Esophagus mucosa (tissue), 1 donor: ENCODE data around the gene CLEC11A. TPM values are rescaled to one million over a fixed set of nuclear protein-coding genes. Genes with fewer than 3 reads are reported as not detected.

Source experiments
- ATAC-seq: fragments of 200-7000 bp; cut with Tn5 transposase; one replicate; pipeline ENCODE4 v1.9.1; 2020
- total RNA-seq: library from RNA; stranded (reverse); gene quantifications from one replicate; pipeline ENCODE4 v1.2.4, GENCODE V29; 2023
- donor health status: DM: yes; HTN: yes; CAD: no.

The CLEC11A gene
- total RNA-seq, 1 donor from 2014 or later: 2.7 TPM

DNA sequence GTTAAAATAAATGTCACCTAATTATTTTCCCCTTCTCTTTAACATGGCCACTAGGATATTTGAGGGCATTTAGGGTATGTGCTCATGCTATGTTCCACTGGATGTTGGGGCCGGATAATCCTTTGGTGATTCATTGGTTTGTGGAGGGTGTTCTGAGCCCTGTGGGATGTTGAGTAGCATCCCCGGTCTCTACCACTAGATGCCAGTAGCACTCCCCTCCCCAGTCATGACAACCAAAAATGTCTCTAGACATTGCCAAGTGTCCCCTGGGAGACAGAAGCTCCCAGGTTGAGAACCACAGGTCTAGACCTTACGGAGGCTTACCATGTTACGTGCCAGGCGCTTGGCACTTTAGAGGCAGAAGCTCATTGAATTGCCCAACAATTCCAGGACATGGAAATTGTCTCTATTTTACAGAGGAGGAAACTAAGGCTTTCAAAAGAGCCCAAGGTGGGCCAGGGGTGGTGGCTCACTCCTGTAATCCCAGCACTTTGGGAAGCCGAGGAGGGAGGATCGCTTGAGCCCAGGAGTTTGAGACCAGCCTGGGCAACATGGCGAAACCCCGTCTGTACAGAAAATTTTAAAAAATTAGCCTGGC, 17.6 kb upstream of the CLEC11A start:
- ATAC-seq: peak; percentile 72

DNA sequence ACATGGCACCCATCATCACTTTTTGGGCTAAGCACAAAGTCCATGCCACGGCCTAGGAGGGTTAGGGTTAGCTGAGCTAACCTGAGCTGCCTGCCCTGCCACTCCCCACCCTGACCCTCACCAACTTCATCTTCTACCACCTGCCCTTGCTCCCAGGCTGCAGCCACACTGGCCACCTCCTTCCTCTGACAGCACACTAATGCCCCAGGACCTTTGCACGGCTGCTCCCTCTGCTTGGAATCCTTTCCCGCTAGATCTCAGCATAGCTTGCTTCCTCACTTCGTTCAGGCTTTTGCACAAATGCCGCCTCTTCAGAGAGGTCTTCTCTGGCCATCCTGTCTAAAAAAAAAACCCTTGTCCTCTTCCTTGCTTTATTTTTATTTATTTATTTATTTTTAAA, 16.8 kb upstream of the CLEC11A start:
- no peak for ATAC-seq

DNA sequence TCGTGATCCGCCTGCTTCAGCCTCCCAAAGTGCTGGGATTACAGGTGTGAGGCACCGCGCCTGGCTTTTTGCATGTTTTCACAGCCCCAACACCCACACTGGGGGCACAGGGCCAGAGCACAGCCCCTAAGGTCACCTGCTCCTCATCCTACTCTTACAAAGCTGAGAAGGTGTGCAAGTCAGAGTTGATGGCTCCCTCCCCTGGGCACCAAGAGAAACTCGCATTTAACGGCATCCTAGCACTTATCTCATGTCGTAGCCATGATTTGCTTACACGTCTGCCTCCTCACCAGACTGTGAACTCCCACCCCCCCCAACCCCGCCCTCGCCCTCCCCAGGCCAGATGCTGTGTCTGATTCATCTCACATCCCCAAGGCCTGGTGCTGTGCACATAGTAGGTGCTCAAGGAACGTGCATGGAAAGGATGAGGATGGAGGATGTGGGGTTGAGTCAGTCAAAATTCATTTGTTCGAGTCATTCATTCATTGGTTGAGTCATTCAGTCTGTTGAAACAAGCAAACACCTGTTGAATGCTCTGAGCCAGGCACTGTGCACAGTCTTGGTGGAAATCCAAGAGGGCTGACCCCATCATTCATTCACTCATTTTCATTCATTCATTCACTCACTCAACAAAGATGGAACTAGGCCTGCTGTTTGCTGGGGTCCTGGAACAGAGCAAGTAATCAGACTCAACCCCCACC, 14.8 kb upstream of the CLEC11A start:
- ATAC-seq: no peak

DNA sequence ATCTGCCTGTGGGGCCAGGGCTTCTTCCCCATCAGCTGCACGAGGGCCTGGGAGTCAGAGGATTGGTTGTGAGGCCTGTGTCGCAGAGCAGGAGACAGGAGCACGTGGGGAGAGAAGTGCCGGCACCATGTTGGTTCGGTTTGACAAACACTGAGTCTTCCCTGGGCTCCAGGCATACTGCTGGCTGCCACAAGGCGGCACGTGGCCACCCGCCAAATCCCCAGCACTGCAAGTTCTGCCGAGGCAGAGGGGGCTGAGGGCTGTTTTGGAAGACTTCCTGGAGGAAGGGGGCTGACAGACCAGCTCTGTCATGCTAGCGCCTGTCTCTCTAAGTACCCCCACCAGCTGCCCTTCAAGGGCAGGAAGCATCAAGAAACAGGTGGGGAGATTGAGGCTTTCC, 13.1 kb upstream of the CLEC11A start:
- no peak for ATAC-seq

DNA sequence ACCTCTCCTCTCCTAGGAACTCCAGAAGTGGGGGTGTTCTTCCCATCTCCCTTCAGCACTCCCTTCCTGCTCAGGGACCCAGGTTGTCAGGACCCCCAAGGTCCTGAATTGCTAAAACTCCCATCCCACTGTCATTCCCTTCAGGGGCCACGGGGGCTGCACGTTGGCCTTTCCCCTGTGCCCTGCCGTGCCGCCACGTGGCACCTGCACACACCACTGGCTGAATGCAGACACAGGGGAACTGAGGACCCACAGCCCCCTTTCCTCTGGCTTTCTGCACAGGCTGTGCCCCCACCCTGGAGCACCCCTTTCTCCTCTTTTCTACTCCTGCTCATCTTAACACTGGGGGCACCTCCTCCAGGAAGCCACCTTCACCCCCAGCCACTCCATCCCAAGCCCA, 12.6 kb upstream of the CLEC11A start:
- ATAC-seq: no peak

DNA sequence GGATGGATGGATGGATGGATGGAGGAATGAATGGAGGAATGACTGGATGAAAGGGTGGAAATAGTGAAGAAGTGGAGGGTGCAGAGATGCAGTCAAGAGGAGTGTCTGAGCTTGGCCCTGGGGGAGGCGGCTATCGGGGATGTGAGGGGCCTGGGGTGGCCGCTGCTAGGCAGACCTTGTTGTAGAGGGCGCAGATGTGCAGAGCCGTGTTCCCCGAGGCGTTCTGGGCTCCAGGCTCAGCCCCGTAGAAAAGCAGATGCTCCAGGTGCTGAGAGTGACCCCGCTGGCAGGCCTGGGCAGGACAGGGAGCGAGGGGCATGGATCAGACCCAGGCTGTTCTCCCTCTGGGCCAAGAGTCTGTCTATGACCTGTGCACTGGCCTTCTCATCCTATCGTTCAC, 12.0 kb upstream of the CLEC11A start:
- no peak for ATAC-seq

DNA sequence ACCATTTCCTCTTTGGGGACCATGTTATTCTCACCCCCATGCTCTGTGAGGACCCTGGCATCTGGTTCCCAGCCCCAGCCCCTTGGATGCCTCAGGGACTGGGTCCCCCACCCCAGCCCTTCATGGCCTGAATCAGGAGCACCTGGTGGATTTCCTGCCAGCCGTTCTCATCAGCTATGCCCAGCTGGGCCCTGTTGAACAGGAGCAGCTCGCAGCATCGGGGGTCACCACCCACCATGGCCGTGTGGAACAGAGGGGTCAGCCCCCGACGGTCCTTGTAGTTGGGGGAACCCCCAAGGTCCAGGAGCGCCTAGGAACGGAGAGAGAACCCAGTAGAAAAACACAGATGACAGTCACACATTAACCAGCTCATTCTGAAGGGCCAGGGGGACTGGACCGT, 11.4 kb upstream of the CLEC11A start:
- no peak for ATAC-seq

DNA sequence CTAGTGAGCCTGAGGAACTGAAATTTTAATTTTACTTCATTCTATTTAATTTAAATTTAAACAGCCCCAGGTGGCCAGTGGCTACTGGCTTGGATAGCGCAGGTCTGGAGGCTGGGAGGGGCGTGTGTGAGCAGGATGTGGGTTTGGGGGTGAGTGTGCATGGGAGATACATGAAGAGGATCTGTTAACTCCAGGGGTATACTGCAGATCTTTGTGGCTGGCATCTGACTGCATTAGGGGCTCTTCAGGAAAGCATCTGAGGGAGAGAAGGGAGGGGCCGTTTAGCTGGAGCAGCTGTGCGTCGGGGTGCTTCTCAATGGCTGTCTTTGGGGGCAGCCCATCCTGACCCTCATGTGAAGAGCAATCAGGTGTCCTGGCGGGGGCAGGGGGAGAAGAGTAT, 10.3 kb upstream of the CLEC11A start:
- ATAC-seq: no peak

DNA sequence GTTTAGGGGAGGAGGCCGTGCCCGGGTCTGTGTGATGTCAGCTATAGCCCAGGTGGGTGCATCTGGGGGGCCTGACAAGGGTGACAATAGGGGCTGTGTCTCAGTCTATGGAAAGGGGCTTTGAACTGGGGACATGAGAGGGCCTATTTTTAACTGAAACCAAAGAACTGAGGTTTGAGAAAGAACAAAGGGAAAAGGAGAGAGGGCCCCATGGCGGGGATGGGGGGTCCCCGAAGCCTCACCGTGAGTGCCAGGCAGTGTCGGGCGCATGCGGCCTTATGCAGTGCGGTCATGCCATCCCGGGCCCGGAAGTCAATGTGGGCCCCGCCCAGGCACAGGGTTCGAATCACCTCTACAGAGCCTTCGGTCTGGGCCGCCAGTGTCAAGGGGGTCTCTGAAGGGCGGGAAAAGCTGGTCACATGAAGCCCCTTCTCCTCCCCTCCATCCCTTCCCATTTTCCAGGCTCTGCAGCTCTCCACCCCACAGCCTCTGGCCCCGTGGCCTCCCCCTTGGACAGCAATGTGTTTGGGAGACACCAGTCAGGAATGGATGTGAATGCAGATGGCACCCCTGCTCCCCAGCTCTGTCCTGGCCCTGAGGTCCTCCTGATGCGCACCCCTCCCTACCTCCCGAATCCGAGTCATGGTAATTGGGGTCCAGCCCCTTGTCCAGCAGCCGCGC, 9.5 kb upstream of the CLEC11A start:
- ATAC-seq: no peak

DNA sequence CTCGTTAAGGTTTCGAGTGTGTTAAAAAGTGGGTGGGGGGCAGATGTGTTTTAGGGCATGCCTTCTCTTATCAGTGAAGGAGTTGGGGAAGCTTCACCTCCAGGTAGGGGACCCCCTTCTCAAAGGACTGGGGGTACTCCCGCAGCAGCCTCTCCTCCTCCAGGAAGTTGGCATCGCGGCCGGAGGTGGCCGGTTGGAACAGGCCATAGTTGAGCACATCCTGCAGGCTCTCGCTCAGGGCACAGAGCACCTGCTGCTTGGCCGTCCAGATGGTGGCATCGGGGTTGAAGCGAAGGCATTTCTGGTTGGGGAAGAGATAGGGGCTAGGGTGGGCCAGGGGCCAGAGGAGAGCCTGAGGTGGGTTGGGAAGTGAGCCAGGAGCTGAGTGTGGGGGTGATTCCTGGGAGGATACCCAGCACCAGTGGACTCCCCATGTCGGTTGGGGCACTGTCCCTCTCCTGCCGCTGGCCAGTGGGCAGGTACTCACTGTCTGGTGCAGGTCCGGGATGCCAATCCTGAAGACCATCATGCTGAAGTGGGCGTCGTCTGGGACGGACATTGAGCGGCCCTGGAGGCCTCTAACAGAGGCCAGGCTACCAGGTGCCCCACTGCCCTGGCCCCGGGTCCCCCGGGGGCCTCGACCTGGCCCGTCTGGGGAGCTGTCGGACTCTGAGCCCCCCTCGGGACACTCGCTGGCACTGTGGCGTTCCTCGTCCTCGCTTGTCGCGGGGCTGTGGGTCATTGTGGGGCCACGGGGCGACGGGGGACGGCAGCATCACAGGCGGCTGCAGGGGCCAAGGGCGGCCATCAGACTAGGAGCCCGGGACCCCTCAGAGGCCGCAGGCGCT, 6.8 kb upstream of the CLEC11A start:
- no peak for ATAC-seq

DNA sequence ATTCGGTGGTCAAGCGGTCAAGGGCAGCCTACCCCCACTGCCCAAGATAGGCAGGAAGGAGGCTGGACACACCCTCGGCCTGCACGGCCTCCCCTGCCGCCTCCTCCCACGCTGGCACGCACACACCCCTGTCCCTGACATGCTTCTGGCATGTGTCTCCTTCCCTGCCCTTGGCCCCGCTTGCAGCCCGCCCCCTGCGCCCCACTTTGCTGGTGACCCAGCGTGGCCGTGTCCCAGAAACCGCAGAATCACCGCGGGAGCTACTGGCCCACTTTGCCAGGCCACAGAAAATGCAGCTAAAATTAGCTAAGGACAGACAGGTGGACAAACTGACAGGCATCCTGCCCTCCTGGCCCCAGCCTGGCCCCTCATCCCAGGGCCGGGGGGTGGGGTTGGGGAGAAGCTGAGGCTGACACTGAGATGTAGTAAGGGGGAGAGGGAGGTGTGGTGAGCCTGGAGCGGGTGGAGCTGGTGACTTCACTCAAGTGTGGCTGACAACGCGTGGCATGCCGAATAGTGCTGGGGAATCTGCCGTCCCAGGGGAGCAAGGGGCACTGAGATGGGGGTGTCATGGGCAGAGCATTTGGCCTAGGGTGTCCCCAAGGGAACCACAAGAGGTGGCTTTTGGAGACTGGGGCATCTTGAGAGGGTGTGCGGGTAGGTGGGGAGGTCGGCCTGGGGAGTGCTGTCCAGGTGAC, 6.0 kb upstream of the CLEC11A start:
- ATAC-seq: no peak

DNA sequence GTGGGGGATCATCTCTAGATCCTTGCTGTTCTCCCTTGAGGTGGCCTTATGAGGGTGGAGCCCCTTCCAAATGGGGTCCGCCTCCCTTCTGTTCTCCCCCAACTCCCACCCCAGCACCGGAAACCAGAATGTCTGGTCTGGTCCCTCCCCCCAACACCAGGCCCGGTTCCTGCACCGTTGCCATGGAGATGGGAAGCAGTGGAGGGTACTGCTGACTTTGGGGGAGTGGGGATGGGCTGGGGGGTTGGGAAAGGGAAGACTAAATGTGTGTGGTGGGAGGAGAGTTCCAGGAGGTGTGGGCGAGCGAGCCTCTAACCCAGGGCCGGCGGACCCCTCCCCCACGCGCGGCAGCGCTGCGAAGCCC, 5.3 kb upstream of the CLEC11A start:
- no peak for ATAC-seq

DNA sequence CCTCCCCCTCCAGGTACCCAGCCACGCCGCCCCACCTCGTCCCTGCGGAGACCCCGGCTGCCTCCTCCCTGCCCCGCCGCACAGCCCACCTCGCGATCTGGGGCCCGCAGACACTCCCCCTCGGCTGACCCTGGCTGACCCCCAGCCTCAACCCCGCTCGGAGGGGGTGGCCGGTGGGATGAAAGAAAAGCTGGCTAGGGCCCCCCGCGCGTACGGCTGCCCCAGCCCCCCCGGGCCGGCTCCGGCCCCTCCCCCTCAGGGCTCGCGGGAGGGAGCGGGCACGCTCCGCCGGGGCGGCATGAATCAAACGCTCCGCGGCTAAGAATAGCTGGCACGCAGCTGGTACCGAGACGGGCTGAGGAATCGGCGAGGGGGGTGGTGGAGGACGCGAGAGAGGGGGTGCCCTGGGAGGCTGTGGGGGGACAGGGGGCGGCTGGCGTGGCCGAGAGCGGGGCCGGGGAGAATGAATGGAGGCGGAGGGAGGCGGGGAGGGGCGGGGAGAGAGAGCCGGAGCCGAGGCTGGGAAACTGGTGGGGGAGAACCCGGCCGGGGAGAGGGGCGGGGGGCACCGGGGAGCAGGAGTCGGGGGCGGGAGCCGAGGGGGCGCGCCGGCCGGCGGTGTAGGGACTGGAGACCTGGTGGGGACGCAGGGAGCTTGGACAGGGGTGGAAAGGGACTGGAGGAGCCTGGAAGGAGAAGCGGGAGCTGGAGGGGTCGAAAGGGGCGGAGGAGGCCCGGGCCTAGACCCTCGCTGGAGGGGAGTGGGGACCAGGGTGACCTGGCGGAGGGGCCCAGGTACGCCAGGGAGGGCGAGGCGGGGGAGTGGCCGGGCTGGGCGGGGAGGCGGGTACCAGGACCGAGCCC, 4.7 kb upstream of the CLEC11A start:
- no peak for ATAC-seq

DNA sequence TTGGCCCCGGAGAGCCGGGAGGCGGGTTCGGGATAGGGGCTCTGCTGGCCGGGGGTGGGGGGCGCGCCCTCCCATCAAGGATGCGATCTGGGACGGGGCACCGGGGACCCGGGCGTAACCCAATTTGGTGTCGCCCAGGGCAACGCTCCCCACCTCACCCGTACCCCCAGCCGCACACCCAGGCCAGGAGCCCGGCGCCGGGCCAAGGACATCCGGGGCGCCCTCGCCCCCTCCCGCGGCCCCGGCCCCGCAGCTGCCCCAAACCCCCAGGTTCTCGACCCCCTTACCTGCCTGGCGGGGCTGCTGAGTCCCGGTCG, 4.1 kb upstream of the CLEC11A start:
- ATAC-seq: no peak

DNA sequence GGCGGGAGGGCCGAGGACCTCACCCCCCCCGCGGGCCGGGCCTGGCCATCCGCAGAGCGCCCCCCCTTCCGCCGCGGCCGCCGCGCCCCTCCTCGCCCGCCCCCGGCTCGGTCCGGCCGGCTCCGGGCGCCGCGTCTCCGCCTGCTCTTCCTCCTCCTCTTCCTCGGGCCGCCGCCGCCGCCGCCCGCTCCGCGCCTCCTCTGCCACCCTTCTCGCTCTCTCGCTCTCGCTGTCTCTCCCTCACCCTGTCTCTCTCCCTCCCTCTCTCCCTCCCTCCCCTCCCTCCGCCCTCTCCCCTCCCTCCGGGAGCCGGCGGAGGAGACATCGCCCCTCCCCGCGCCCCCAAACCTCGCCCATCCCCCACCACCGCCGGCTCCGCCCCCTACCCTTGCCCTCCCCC, 3.6 kb upstream of the CLEC11A start, which contains the start of gene SHANK1:
Gene SHANK1, minus strand, starts transcription at position 237 of the 400 bp plus-strand sequence. CDS start 2,883 bp downstream, outside the sequence.
- ATAC-seq: no peak

DNA sequence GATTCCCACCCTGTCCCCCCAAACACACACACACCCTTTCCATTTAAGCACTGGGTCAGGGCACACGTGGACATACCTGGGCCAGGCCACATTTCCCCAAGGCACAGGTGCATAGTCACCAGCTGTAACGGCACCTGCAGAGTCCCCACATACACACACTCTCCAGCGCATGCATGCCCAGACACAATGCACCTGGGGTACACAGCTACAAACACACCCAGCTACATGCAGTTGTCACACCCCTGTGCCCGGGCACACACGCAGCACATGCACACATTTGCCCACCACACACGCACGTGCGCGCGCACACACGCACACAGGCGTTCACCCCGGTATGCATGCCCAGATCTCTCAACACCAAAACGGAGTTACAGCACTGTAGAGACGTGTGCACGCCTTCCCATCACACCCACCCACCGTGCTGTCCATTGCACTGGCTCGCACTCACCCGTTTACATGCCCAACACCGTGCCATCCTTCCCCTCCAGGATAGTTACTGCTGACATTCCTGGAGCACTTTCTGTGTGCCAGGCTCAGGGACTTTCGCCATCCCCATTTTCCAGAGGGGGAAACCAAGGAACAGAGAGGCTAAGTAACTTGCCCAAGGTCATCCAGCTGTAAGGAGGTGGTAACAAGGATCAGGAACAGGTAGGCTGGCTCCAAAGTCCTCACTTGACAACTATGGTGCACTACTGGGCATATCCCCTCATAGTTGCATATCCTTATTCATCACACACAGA, 2.8 kb upstream of the CLEC11A start:
- no peak for ATAC-seq

DNA sequence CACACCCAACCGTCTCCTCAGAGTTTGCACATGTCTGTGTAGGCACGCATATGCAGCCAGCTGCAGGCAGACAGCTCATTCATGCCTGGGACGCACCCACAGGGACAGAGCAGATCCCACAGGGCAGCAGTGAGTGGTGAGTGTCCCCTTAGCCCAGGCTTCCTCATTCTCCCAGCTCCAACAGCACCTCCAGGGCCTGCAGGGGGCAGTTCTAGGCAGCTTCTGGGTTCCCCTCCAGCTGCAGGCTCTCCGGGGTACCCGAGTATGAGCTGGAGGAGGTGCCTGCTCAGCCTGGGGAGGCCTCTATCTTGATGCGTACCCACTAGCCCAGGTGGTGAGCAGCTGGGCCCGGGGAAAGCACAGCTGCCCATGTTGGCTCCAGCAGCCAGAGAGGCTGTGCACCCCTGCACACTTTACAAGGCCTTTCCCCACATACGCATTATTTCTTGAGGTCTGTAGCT, 2.2 kb upstream of the CLEC11A start:
- peak; percentile 51 for ATAC-seq

DNA sequence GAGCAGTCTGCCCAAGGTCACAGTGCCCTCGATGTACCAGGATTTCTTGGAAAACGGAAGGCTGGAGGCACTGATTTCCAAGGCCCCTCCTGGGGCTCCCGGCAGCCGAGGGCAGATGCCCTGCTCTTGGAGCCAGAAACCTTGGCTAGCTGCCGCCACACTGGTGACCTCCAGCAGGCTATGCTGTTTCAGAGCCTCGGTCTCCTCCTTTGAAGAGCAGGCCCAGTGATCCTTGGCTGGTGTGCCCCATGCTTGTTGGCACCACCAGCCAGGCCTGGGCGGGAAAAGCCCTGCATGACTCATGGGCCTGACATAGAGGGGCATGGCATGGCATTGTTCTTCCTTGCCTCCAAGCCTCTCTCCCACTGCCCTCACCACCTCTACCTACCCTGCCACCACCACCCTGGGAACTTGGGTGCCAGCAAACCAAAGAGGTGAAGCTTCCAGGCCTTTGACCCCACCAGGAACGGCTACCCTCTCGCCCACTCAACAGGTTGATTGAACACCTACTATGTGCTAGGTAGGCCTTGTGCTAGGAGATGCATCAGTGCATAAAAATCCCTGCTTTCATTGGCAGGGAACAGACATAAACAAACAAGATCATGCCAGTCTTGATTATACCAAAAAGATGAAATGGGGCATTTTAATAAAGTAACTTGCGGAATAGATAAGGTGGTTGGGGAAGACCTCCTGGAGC, 1.6 kb upstream of the CLEC11A start:
- ATAC-seq: no peak

DNA sequence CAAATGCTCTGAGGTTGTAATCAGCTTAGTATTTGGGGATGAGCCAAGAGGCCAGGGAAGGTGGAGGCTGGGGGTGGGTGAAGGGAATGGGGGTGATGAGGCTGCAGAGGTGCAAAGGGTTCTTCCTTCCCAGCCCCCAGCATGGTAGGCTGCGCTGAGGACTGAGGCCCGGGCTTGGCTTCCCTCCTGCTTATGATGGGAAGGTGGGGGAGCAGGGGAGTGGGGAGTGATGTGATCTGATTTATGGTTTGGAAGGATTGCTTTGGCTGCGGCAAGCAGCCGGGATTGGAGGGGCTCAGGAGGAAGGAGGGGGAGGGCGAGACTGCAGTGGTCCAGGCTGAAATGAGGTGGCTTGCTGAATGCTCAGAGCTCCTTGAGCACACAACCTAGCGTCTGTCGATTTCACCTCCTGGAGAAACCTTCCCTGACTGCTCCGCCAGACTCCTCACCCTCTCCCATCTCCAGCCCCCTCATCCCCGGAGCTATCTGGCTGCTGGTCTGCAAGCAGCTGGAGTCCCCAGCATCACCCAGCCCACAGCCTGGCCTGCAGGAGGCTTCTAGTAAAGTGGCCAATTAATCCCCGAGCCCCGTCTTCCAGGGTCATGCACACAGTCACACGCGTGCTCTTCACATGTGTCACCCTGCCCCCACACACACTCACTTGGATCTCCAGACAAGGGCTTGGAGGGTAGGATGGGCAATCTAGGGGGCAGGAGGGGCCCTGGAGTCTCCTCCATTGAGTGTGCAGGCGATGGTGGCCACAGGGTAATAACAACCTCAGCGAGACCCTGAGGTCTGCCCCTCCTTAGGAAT, 757 bp upstream of the CLEC11A start:
- no peak for ATAC-seq
